Gastrocnemius medialis (tissue), 4 donors: ENCODE results near the gene ATF7. TPM values are rescaled to one million over a fixed set of nuclear protein-coding genes. Genes with fewer than 3 reads are reported as not detected.

Experiments
- ATAC-seq, 2 donors: fragments of 150-250 bp; one replicate each; pipeline ENCODE4 v1.9.1; 2016
- DNase-seq, 2 donors: peaks; one replicate each; pipeline ENCODE4 v3.0.0-alpha.2; 2019
- H3K27ac ChIP-seq, 4 donors: fragments of 200-600 bp; sonication (generic); 1 replicate in 1 of 4; 2 replicates in 3 of 4; pipeline ENCODE4 v1.5.1; 2016 to 2018; ENCODE audit warnings: mild to moderate bottlenecking in 2 of 4, moderate library complexity in 1 of 4
- H3K27me3 ChIP-seq, 3 donors: fragments of 200-600 bp; sonication (generic) in 2 of 3; 1 replicate in 1 of 3; 2 replicates in 2 of 3; pipeline versions ENCODE4 v1.5.1 to v1.6.0; 2016 to 2019; ENCODE audit warnings: mild to moderate bottlenecking in 1 of 3, moderate library complexity in 1 of 3
- H3K36me3 ChIP-seq, 2 donors: fragments of 200-600 bp; sonication (generic) in 1 of 2; one replicate each; pipeline ENCODE4 v1.5.1; 2017 to 2018
- H3K4me1 ChIP-seq, 2 donors: fragments of 200-600 bp; sonication (generic) in 1 of 2; one replicate each; pipeline ENCODE4 v1.5.1; 2016 to 2017; ENCODE audit warnings: mild to moderate bottlenecking in 2 of 2
- H3K4me3 ChIP-seq, 4 donors: fragments of 200-600 bp; sonication (generic) in 3 of 4; 1 replicate in 1 of 4; 2 replicates in 3 of 4; pipeline ENCODE4 v1.5.1; 2016 to 2019; ENCODE audit warnings: mild to moderate bottlenecking in 2 of 4
- H3K9me3 ChIP-seq, 3 donors: fragments of 200-600 bp; sonication (generic) in 2 of 3; 1 replicate in 1 of 3; 2 replicates in 2 of 3; pipeline ENCODE4 v1.5.1; 2016 to 2019
- CTCF ChIP-seq, 5 experiments: fragments of 450-650 bp in 3 of 5; fragments of 200-600 bp in 2 of 5; sonication (generic) in 2 of 5; IDR thresholded peaks in 4 of 5; conservative IDR thresholded peaks in 1 of 5; 1 replicate in 4 of 5; 2 replicates in 1 of 5; pipeline ENCODE4 v1.5.1; 2016 to 2019; ENCODE audit warnings: antibody characterized with exemption in 5 of 5, mild to moderate bottlenecking in 3 of 5, moderate library complexity in 3 of 5
- POLR2A ChIP-seq, 2 donors: fragments of 450-650 bp; IDR thresholded peaks; one replicate each; pipeline ENCODE4 v1.6.1; 2017; ENCODE audit warnings: antibody characterized with exemption in 2 of 2, mild to moderate bottlenecking in 2 of 2, moderate library complexity in 2 of 2
- in situ Hi-C, 4 donors: fragments of 200-750 bp; cut with MboI; loops; one replicate each; pipeline versions ENCODE4 v1.15.0 to v1.8.0; 2017; ENCODE audit warnings: low sequenced_read_pairs in 4 of 4
- intact Hi-C: fragments of 100-400 bp; cut with DNase I; formaldehyde crosslinking; loops from one replicate; pipeline ENCODE4 v1.15.1; 2023; ENCODE audit warnings: low total_unique reads
- total RNA-seq, 4 donors: library from RNA; depleted of rRNA; stranded (reverse); fragments of >200 nt; gene quantifications; one replicate each; pipeline versions ENCODE4 v1.1.0 to v1.2.3, GENCODE V29; 2016

The ATF7 gene
- total RNA-seq, 4 donors from 2014 or later, result 21.9 to 47.9 (median 26.3) TPM

GRCh38 chr12:53667080-53667479, 40.9 kb upstream of the ATF7 start:
- H3K36me3 ChIP-seq, result peaks cover 5 to 64% of the 10 kb centered on the region in 2 donors
- ATAC-seq (no peak), DNase-seq (no peak)
- intact Hi-C loops (no loop called here), in situ Hi-C loops (no loop called here)
- no peaks in the 10 kb centered on the region for H3K27me3 ChIP-seq
- TF ChIP-seq CTCF (IDR thresholded peaks at IDR 0.05 in 4 of 5, conservative IDR thresholded peaks at IDR 0.05 in 1 of 5), result no peak
- TF ChIP-seq POLR2A (IDR thresholded peaks at IDR 0.05), result no peak
- no peak overlapping the region for H3K4me3 ChIP-seq
- peak overlapping the region; percentile 4 to 62 (median 38) for H3K27ac ChIP-seq
- no peaks in the 10 kb centered on the region for H3K9me3 ChIP-seq
- H3K4me1 ChIP-seq, result peaks cover 4 to 8% of the 10 kb centered on the region in 2 donors

DNA sequence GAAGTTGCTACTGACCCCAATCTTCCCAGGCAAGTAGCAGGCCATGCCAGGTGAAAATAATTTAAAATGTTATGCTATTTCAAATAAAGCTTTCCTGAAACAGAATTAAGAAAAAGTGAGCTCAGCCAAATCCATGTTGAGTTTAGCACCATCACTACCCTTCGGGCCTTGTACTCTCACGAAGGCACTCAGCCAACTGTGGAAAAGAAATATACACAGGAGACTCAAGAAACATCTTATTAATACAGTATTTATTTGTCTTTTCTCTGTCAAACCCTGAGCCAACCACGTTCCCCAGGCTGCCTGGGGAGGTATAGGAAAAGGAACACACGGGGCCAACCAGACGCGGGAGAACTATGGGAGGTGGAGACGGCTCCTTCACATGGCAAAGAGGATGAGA, 38.8 kb upstream of the ATF7 start:
- H3K27ac ChIP-seq, result peak overlapping the region; percentile 16 to 45 (median 40)
- peaks cover 6% of the 10 kb centered on the region in 2 donors for H3K4me1 ChIP-seq
- intact Hi-C loops, result no loop called here
- ATAC-seq (no peak), DNase-seq (no peak)
- TF ChIP-seq POLR2A (IDR thresholded peaks at IDR 0.05) (no peak), CTCF (IDR thresholded peaks at IDR 0.05 in 4 of 5, conservative IDR thresholded peaks at IDR 0.05 in 1 of 5) (no peak)
- in situ Hi-C loops, result no loop called here
- H3K27me3 ChIP-seq, result no peaks in the 10 kb centered on the region
- no peaks in the 10 kb centered on the region for H3K9me3 ChIP-seq
- H3K4me3 ChIP-seq, result no peak overlapping the region
- peaks cover 0 to 44% of the 10 kb centered on the region in 2 donors for H3K36me3 ChIP-seq

- Histone ChIP-seq H3K27ac (peak overlapping the region in 3 of 4 donors; percentile 14 to 41 (median 16)), H3K4me3 (no peak overlapping the region), H3K27me3 (no peaks in the 10 kb centered on the region), H3K4me1 (peaks cover 12 to 14% of the 10 kb centered on the region in 2 donors), H3K9me3 (no peaks in the 10 kb centered on the region), H3K36me3 (peaks cover 0 to 37% of the 10 kb centered on the region in 2 donors)
- ATAC-seq (no peak), DNase-seq (no peak)
- TF ChIP-seq CTCF (IDR thresholded peaks at IDR 0.05 in 4 of 5, conservative IDR thresholded peaks at IDR 0.05 in 1 of 5), result no peak
- TF ChIP-seq POLR2A (IDR thresholded peaks at IDR 0.05), result no peak
- intact Hi-C loops, result no loop called here
- in situ Hi-C loops, result no loop called here
Observed at GRCh38 chr12:53664191-53664590, 38.0 kb upstream of the ATF7 start.

DNA sequence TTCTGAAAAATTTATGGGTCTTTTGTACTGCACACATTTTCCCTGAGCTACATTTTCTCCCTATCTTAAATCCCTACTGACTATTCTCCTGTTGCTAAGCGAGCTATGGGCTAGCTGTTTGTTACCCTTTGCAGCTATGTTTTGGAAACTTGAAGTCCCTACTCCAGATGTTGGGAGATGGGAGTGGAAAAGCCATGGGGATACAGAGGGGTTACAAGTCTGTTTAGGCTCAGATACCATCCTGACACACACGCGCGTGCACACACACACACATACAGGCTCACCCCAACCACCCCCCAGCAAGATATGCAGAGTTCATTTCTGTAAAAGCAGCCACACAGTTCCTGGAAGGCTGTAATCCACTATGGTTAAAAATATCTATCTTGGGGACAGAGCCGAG, 33.9 kb upstream of the ATF7 start:
- Histone ChIP-seq H3K27me3 (no peaks in the 10 kb centered on the region), H3K36me3 (peaks cover 0 to 9% of the 10 kb centered on the region in 2 donors), H3K4me3 (peak overlapping the region in 1 of 4 donors; percentile 33), H3K9me3 (no peaks in the 10 kb centered on the region), H3K4me1 (peaks cover 24 to 29% of the 10 kb centered on the region in 2 donors), H3K27ac (peak overlapping the region; percentile 77 to 88 (median 84))
- ATAC-seq, result peak; percentile 12 to 19
- intact Hi-C loops, result no loop called here
- TF ChIP-seq POLR2A (IDR thresholded peaks at IDR 0.05) (no peak), CTCF (IDR thresholded peaks at IDR 0.05 in 4 of 5, conservative IDR thresholded peaks at IDR 0.05 in 1 of 5) (no peak)
- in situ Hi-C loops, result no loop called here
- DNase-seq, result no peak

GRCh38 chr12:53659571-53659981, 33.4 kb upstream of the ATF7 start:
- H3K27me3 ChIP-seq, result no peaks in the 10 kb centered on the region
- no peaks in the 10 kb centered on the region for H3K9me3 ChIP-seq
- H3K36me3 ChIP-seq, result peaks cover 0 to 4% of the 10 kb centered on the region in 2 donors
- peak overlapping the region; percentile 77 to 88 (median 84) for H3K27ac ChIP-seq
- intact Hi-C loops (no loop called here), in situ Hi-C loops (no loop called here)
- peaks cover 24 to 29% of the 10 kb centered on the region in 2 donors for H3K4me1 ChIP-seq
- no peak for DNase-seq
- peak overlapping the region; percentile 33 to 53 (median 35) for H3K4me3 ChIP-seq
- no peak for TF ChIP-seq CTCF (IDR thresholded peaks at IDR 0.05 in 4 of 5, conservative IDR thresholded peaks at IDR 0.05 in 1 of 5)
- no peak for TF ChIP-seq POLR2A (IDR thresholded peaks at IDR 0.05)
- peak; percentile 81 to 83 for ATAC-seq
